ENCODE results near the gene SHMT1. TPM values are rescaled to one million over a fixed set of nuclear protein-coding genes. Genes with fewer than 3 reads are reported as not detected.

SHMT1 gene
- total and polyA plus RNA-seq, 2 of the 4 experiments (the other 2 are of a cell fraction) = 7.5 to 8.1 TPM

DNA sequence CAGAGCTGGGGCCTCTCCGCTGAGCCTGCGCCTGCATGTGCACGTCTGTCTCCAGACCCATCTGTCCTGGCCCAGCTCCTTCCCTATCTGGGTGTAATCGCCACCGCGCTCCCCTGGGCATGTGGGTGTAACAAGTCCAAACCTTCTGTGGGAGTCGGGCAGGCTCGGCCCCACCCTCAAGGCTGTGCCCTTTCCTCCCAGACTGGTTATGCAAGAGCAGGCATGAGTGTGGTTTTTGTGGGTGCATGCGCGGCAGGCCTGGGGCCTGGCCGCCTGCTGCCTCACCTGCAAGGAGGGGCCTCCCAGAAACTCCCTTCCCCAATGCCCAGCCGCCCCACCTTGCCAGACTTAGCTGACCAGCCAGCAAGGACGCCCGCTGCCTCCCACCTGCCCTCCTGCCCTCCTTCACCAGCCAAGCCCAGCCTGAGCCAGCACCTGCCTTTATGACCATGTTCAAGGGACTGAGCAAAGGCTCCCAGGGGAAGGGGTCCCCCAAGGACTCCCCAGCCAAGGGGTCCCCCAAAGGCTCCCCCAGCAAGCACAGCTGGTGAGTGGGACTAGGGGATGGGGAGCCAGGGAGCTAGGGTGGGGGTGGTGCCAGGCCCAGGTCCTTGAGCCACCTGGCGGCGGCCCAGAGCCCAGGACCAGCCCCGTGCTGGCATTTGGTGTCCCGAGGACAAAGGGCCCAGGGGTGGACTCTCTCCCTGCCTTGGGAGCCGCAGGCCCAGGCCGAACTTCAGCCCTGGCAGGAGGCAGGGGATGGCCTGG lies 14.3 kb upstream of the SHMT1 start, which contains the start of gene EVPLL:
EVPLL (plus strand) TSS at position 342 of the 768 bp plus-strand sequence. CDS start 3,160 bp downstream, outside the sequence.
- H3K4me3 ChIP-seq (ENCODE audit: insufficient read depth, low read depth, low read length) = no peak within 1 kb of the TSS
- H2AK5ac ChIP-seq (ENCODE audit: low read depth, low read length) = no peak within 1 kb of the TSS
- no peak within 1 kb of the TSS for H4K8ac ChIP-seq (ENCODE audit: low read depth in 2 of 2, low read length in 2 of 2)
- no peak within 1 kb of the TSS for H2AK9ac ChIP-seq (replicated peaks; ENCODE audit: low read depth, low read length, poor library complexity)
- H3K56ac ChIP-seq (ENCODE audit: extremely low read depth, insufficient read depth, low read length) = no peak within 1 kb of the TSS
- H3K27me3 ChIP-seq (ENCODE audit: control insufficient read depth, insufficient read depth, low read length) = peaks cover 18% of the 10 kb centered on the region
- H2BK120ac ChIP-seq (ENCODE audit: low read depth, low read length) = no peak within 1 kb of the TSS
- no peak within 1 kb of the TSS for H4K5ac ChIP-seq (ENCODE audit: low read depth, low read length)
- intact Hi-C loops (cut with micrococcal nuclease) (no loop called here), in situ Hi-C loops (cut with MboI; ENCODE audit: low sequenced_read_pairs) (no loop called here), dilution Hi-C loops (cut with HindIII; ENCODE audit: low sequenced_read_pairs, unreplicated experiment) (no loop called here)
- DNase-seq = no peak
- no TSS peak for BruUV-seq (replicated peaks)
- H3K4ac ChIP-seq (ENCODE audit: low read depth, low read length) = no peak within 1 kb of the TSS
- H3K4me1 ChIP-seq (ENCODE audit: control insufficient read depth, insufficient read depth, low read length) = no peaks in the 10 kb centered on the region
- H3K9me3 ChIP-seq (ENCODE audit: control insufficient read depth, insufficient read depth, low read length) = peaks cover 5% of the 10 kb centered on the region
- H2AFZ ChIP-seq (replicated peaks; ENCODE audit: low read length, poor library complexity) = no peak within 1 kb of the TSS
- no peak within 1 kb of the TSS for H3K23ac ChIP-seq (ENCODE audit: low read depth, low read length)
- ATAC-seq (ENCODE audit: low read depth) = no peak
- no peak within 1 kb of the TSS for H2BK5ac ChIP-seq (ENCODE audit: low read depth, low read length, poor library complexity, severe bottlenecking)
- no peak within 1 kb of the TSS for H2BK15ac ChIP-seq (ENCODE audit: low read depth, low read length)
- H3K36me3 ChIP-seq (ENCODE audit: control insufficient read depth, insufficient read depth, low read length) = no peaks in the 10 kb centered on the region
- H4K91ac ChIP-seq (ENCODE audit: insufficient read depth, low read depth, low read length) = no peak within 1 kb of the TSS
- no peaks in the 10 kb centered on the region for H3K9me1 ChIP-seq (ENCODE audit: insufficient read depth, low read length)
- H3K9ac ChIP-seq (ENCODE audit: low read depth, low read length) = no peak within 1 kb of the TSS
- no peak within 1 kb of the TSS for H3K18ac ChIP-seq (ENCODE audit: low read depth, low read length)
- ChIA-PET POLR2A (ENCODE audit: unreplicated experiment) (no interaction called here), CTCF (no interaction called here)
- no peak within 1 kb of the TSS for H2BK20ac ChIP-seq (ENCODE audit: low read depth, low read length)
- no peak for TF ChIP-seq CEBPB (IDR thresholded peaks at IDR 0.05; ENCODE audit: low read depth, low read length)
- TF ChIP-seq CHD1 (IDR thresholded peaks at IDR 0.05; ENCODE audit: low read depth, low read length) = no peak
- TF ChIP-seq, protein P1, sequence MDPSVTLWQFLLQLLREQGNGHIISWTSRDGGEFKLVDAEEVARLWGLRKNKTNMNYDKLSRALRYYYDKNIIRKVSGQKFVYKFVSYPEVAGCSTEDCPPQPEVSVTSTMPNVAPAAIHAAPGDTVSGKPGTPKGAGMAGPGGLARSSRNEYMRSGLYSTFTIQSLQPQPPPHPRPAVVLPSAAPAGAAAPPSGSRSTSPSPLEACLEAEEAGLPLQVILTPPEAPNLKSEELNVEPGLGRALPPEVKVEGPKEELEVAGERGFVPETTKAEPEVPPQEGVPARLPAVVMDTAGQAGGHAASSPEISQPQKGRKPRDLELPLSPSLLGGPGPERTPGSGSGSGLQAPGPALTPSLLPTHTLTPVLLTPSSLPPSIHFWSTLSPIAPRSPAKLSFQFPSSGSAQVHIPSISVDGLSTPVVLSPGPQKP (IDR thresholded peaks at IDR 0.05; ENCODE audit: borderline replicate concordance, low read depth, low read length) = no peak
- TF ChIP-seq CTCF (conservative IDR thresholded peaks at IDR 0.05; ENCODE audit: low read depth, low read length) = no peak
- TF ChIP-seq RFX5 (IDR thresholded peaks at IDR 0.05; ENCODE audit: low read depth, low read length) = no peak
- no peak for TF ChIP-seq FOS (IDR thresholded peaks at IDR 0.05; ENCODE audit: low read depth, low read length)
- TF ChIP-seq, protein P2, sequence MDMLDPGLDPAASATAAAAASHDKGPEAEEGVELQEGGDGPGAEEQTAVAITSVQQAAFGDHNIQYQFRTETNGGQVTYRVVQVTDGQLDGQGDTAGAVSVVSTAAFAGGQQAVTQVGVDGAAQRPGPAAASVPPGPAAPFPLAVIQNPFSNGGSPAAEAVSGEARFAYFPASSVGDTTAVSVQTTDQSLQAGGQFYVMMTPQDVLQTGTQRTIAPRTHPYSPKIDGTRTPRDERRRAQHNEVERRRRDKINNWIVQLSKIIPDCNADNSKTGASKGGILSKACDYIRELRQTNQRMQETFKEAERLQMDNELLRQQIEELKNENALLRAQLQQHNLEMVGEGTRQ (IDR thresholded peaks at IDR 0.05; ENCODE audit: low read depth, low read length) = no peak
- TF ChIP-seq MAZ (IDR thresholded peaks at IDR 0.05; ENCODE audit: borderline replicate concordance, low read depth, low read length) = no peak
- no peaks in the 10 kb centered on the region for H4K20me1 ChIP-seq (ENCODE audit: insufficient read depth, low read length)
- H3K79me1 ChIP-seq (ENCODE audit: low read depth in 1 of 2, low read length in 2 of 2) = no peaks in the 10 kb centered on the region
- WGBS, 2 experiments (ENCODE audit: extremely low coverage in 2 of 2, insufficient read length in 1 of 2) = 70% methylated on average over 6 of the region's 20 CpGs; no CpG with 5 or more reads in 1 of the 2 experiments
- no peak within 1 kb of the TSS for H3K4me2 ChIP-seq (ENCODE audit: low read depth, low read length)
- H3K27ac ChIP-seq (ENCODE audit: insufficient read depth, low read length) = no peak within 1 kb of the TSS
- H3K14ac ChIP-seq (replicated peaks; ENCODE audit: low read depth, low read length) = no peak within 1 kb of the TSS

Measured in IMR-90 (cell line).